ENCODE data around the gene CCDC167. TPM values are rescaled to one million over a fixed set of nuclear protein-coding genes. Genes with fewer than 3 reads are reported as not detected.

Gene CCDC167
- total RNA-seq, 2 experiments from 2014 or later: 81.4 to 138 TPM

DNA sequence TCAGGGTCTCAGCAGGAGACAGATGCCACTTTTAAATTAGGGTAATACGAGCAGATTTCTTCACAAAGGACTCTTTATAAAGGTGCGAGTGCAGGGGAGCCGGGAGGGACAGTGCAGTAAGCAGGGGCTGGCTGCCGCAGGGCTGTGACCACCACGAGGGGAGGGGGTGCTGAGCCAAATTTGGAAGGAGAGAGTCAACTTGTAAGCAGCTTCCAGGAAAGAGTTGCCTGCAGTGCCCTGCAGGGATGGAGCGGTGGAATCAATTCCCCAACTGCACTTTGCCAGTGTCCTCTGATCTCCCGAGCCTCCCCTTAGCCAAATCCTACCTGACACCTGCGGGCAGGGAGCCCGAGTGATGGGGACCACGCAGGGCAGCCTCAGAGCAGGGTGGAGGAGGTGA is 13.9 kb upstream of the CCDC167 start:
- H4K20me1 ChIP-seq (ENCODE audit: insufficient read depth, low read length): no peaks in the 10 kb centered on the region
- TF ChIP-seq, protein P1, sequence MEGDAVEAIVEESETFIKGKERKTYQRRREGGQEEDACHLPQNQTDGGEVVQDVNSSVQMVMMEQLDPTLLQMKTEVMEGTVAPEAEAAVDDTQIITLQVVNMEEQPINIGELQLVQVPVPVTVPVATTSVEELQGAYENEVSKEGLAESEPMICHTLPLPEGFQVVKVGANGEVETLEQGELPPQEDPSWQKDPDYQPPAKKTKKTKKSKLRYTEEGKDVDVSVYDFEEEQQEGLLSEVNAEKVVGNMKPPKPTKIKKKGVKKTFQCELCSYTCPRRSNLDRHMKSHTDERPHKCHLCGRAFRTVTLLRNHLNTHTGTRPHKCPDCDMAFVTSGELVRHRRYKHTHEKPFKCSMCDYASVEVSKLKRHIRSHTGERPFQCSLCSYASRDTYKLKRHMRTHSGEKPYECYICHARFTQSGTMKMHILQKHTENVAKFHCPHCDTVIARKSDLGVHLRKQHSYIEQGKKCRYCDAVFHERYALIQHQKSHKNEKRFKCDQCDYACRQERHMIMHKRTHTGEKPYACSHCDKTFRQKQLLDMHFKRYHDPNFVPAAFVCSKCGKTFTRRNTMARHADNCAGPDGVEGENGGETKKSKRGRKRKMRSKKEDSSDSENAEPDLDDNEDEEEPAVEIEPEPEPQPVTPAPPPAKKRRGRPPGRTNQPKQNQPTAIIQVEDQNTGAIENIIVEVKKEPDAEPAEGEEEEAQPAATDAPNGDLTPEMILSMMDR (conservative IDR thresholded peaks at IDR 0.05; ENCODE audit: low read length): no peak
- TF ChIP-seq EZH2phosphoT487 (IDR thresholded peaks at IDR 0.05; ENCODE audit: borderline replicate concordance, low read depth, low read length): no peak
- DNase-seq (ENCODE audit: low spot score): no peak
- intact Hi-C loops (cut with micrococcal nuclease; ENCODE audit: unreplicated experiment): no loop called here
- H2AFZ ChIP-seq (ENCODE audit: low read length): no peak overlapping the region
- H3K36me3 ChIP-seq (ENCODE audit: insufficient read depth, low read length): no peaks in the 10 kb centered on the region
- ChIA-PET CTCF (ENCODE audit: unreplicated experiment) (no interaction called here), POLR2A (no interaction called here)
- no peaks in the 10 kb centered on the region for H3K79me2 ChIP-seq (ENCODE audit: insufficient read depth, low read depth, low read length)
- H3K4me2 ChIP-seq (ENCODE audit: low read length): no peak overlapping the region
- H3K27ac ChIP-seq (ENCODE audit: low read depth, low read length, poor library complexity, severe bottlenecking): no peak overlapping the region
- no peak overlapping the region for H3K4me3 ChIP-seq (ENCODE audit: low read depth, low read length, poor library complexity, severe bottlenecking)
- no TSS peak for BruUV-seq (replicated peaks)
- no peaks in the 10 kb centered on the region for H3K9me2 ChIP-seq (ENCODE audit: insufficient read depth, low read length)
- peaks cover 13% of the 10 kb centered on the region for H3K4me1 ChIP-seq (ENCODE audit: insufficient read depth, low read length, poor library complexity, severe bottlenecking)
- H3K9me3 ChIP-seq (ENCODE audit: low read length): no peaks in the 10 kb centered on the region

DNA sequence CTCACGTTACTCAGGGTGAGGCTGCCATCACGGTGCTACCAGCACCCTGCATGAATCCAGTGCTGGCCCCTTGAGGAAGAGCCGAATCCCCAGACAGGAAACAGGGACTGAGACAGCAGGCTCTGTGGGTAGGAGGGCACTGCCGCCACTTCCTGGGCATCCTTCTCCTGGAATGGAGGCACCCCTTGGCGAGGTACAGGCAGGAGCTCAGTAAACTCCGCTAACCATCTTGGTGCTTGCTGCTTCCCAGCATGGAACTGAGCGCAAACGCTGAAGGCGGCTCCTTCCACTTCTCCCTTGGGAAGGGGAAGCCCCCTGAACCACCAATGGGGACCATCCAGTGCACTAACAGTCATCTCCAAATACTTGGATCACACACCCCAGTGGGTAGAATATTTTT is 13.5 kb upstream of the CCDC167 start:
- intact Hi-C loops (cut with micrococcal nuclease; ENCODE audit: unreplicated experiment): no loop called here
- H3K27ac ChIP-seq (ENCODE audit: low read depth, low read length, poor library complexity, severe bottlenecking): no peak overlapping the region

DNA sequence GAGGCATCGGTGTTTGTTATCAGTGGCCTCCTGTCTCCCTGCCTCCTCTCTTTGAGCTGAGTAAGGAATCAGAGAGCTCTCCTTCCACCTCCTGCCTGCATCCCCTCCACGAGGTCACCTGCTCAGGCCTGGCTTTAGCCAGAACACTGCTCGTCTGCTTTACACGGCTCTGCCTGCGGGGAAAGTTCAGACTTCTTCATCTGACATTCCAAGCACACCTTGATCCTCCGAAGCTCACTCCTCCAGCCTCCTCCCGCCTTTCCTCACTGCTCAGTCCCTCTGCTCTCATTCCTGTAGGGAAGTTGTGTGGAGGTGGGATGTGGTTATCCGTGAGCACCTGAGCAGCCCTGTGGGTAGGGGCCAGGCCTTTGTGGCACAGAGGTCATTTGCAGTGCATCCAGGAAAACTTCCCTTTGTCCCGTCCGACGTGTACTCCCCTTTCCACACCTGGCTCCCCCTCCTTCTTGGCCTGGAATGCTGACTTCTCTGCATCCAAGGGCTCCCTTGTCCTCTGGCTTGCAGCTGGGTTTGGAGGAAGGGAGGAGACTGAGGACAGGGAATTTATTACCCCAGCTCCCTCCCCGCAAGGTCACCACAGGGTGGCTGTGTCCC is 12.8 kb upstream of the CCDC167 start:
- H3K36me3 ChIP-seq (ENCODE audit: insufficient read depth, low read length): no peaks in the 10 kb centered on the region
- H3K9me2 ChIP-seq (ENCODE audit: insufficient read depth, low read length): no peaks in the 10 kb centered on the region
- no peaks in the 10 kb centered on the region for H3K79me2 ChIP-seq (ENCODE audit: insufficient read depth, low read depth, low read length)
- H3K9me3 ChIP-seq (ENCODE audit: low read length): no peaks in the 10 kb centered on the region
- intact Hi-C loops (cut with micrococcal nuclease; ENCODE audit: unreplicated experiment): no loop called here
- peaks cover 20% of the 10 kb centered on the region for H3K4me1 ChIP-seq (ENCODE audit: insufficient read depth, low read length, poor library complexity, severe bottlenecking)
- H3K27ac ChIP-seq (ENCODE audit: low read depth, low read length, poor library complexity, severe bottlenecking): no peak overlapping the region
- TF ChIP-seq, protein P1 (conservative IDR thresholded peaks at IDR 0.05; ENCODE audit: low read length): no peak
- no peak for DNase-seq (ENCODE audit: low spot score)
- H3K4me3 ChIP-seq (ENCODE audit: low read depth, low read length, poor library complexity, severe bottlenecking): no peak overlapping the region
- H4K20me1 ChIP-seq (ENCODE audit: insufficient read depth, low read length): no peaks in the 10 kb centered on the region
- no TSS peak for BruUV-seq (replicated peaks)
- ChIA-PET CTCF (ENCODE audit: unreplicated experiment) (no interaction called here), POLR2A (interaction anchor here (0.7 to 1.5 kb wide), 2 partner anchors 12 to 48 kb away, joined by 5 to 6 read pairs; no protein-coding TSS in a partner anchor)
- H2AFZ ChIP-seq (ENCODE audit: low read length): no peak overlapping the region
- no peak overlapping the region for H3K4me2 ChIP-seq (ENCODE audit: low read length)

More for the DNA sequence above, 13.5 kb upstream of the CCDC167 start:
- no peak for TF ChIP-seq EZH2phosphoT487 (IDR thresholded peaks at IDR 0.05; ENCODE audit: borderline replicate concordance, low read depth, low read length)
- TF ChIP-seq, protein P1 (conservative IDR thresholded peaks at IDR 0.05; ENCODE audit: low read length): no peak
- Histone ChIP-seq H3K79me2 (ENCODE audit: insufficient read depth, low read depth, low read length) (no peaks in the 10 kb centered on the region), H3K9me2 (ENCODE audit: insufficient read depth, low read length) (no peaks in the 10 kb centered on the region), H3K9me3 (ENCODE audit: low read length) (no peaks in the 10 kb centered on the region), H3K36me3 (ENCODE audit: insufficient read depth, low read length) (no peaks in the 10 kb centered on the region), H3K4me2 (ENCODE audit: low read length) (no peak overlapping the region), H3K4me3 (ENCODE audit: low read depth, low read length, poor library complexity, severe bottlenecking) (no peak overlapping the region), H2AFZ (ENCODE audit: low read length) (no peak overlapping the region), H4K20me1 (ENCODE audit: insufficient read depth, low read length) (no peaks in the 10 kb centered on the region), H3K4me1 (ENCODE audit: insufficient read depth, low read length, poor library complexity, severe bottlenecking) (peaks cover 16% of the 10 kb centered on the region)
- ChIA-PET CTCF (ENCODE audit: unreplicated experiment) (no interaction called here), POLR2A (interaction anchor here (1.5 kb wide), 1 partner anchor 12 kb away, joined by 6 read pairs; no protein-coding TSS in a partner anchor)
- BruUV-seq (replicated peaks): no TSS peak
- no peak for DNase-seq (ENCODE audit: low spot score)

Measured in OCI-LY7 (cell line).